GM21381 (cell line): Measurements from ENCODE around the gene MEIKIN.

ENCODE experiments used
- ATAC-seq: cut with Tn5 transposase; IDR thresholded peaks from one replicate; pipeline ENCODE4 v1.9.1; 2021; ENCODE audit warnings: mild to moderate bottlenecking, moderate library complexity; ENCODE audit not compliant: unreplicated experiment

MEIKIN gene

GRCh38 chr5:131774652-131775367, 170.7 kb downstream of the MEIKIN start:
- ATAC-seq = no peak

GRCh38 chr5:131773805-131774204, 171.7 kb downstream of the MEIKIN start:
- ATAC-seq = no peak

- no peak for ATAC-seq
Measured at GRCh38 chr5:131771692-131772091, 173.8 kb downstream of the MEIKIN start.

- no peak for ATAC-seq
Measured at GRCh38 chr5:131769961-131770360, 175.5 kb downstream of the MEIKIN start.

GRCh38 chr5:131769336-131769735, 176.1 kb downstream of the MEIKIN start:
- ATAC-seq = no peak

GRCh38 chr5:131767891-131768290, 177.6 kb downstream of the MEIKIN start:
- no peak for ATAC-seq

GRCh38 chr5:131766689-131767088, 178.8 kb downstream of the MEIKIN start:
- ATAC-seq = no peak

GRCh38 chr5:131765261-131765660, 180.2 kb downstream of the MEIKIN start:
- no peak for ATAC-seq

GRCh38 chr5:131763968-131764367, 181.5 kb downstream of the MEIKIN start:
- ATAC-seq = no peak

GRCh38 chr5:131760793-131761192, 184.7 kb downstream of the MEIKIN start:
- no peak for ATAC-seq

- no peak for ATAC-seq
Measured at GRCh38 chr5:131759704-131760103, 185.8 kb downstream of the MEIKIN start.

- ATAC-seq = no peak
Measured at GRCh38 chr5:131758520-131758900, 187.0 kb downstream of the MEIKIN start.

GRCh38 chr5:131757830-131758519, 187.5 kb downstream of the MEIKIN start:
- no peak for ATAC-seq
